ENCODE results near the gene FOXO1.

DNA sequence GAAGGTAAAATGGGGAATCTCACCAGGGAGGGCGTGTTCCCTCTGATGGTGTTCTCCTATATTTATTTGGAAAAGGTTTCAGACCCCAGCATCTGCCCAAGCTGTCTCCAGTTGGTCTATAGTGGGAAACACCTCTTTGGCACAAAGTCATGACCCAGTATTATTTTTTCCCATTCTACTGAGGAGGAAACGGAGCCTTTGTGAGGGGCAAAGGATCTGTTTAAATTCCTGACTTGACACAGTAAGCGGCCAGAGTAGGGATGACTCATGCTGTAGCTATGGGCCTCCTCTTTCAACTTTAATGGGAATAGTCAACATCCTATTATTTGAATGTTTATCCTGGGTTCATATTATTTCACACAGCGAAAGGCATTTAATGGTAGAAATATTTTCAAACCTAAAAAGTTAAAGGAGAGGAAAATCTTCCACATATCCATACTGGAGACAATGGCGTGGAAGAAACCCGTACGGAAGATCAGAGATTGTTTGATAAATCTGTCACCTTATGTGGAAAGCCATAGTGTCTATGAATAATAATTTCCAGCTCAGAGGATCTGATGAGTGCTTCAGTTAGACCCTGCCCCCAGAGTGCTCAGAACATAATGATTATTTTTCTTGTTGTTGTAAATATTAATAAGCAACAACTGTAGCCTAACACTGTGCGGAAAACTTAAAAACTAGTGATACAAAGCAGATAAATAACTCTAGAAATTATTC, 126.0 kb downstream of the FOXO1 start:
- TF ChIP-seq YY1 (IDR thresholded peaks at IDR 0.05; ENCODE audit: insufficient read depth, insufficient read length) = no peak
- TF ChIP-seq ZNF274 (IDR thresholded peaks at IDR 0.05; ENCODE audit: low read depth, low read length) = no peak
